ENCODE data around the gene CLDN1. TPM values are rescaled to one million over a fixed set of nuclear protein-coding genes. Genes with fewer than 3 reads are reported as not detected.
A peak's percentile ranks its signal among the peaks of the same experiment; 100 is the strongest.

The CLDN1 gene
- total and polyA plus RNA-seq, 2 of the 13 experiments (the other 11 are each of a cell fraction or from before 2014, with no cell fraction given): 42.7 to 51.6 TPM

- POLR2A ChIA-PET: no interaction called here
- CTCF ChIA-PET (ENCODE audit: low intra/inter-chr PET ratio, low total read pairs): no interaction called here
- peak; percentile 51; the same call in 2 of the 3 replicates for ATAC-seq
- peaks cover 23% of the 10 kb centered on the region for H3K9me3 ChIP-seq (ENCODE audit: low read length)
- 22% methylated on average over 1 of the region's 3 CpGs for WGBS (ENCODE audit: low lambda C conversion rate)
- H3K27me3 ChIP-seq (ENCODE audit: control insufficient read depth in 1 of 2, insufficient read depth in 2 of 2, low read length in 2 of 2): no peaks in the 10 kb centered on the region
- no TSS peak for BruUV-seq (replicated peaks)
- DNase-seq (ENCODE audit: low spot score): no peak
- H3K36me3 ChIP-seq (replicated peaks in 1 of 2; ENCODE audit: control insufficient read depth in 1 of 2, insufficient read depth in 2 of 2, low read length in 2 of 2): no peaks in the 10 kb centered on the region
- intact Hi-C loops (cut with micrococcal nuclease; ENCODE audit: unreplicated experiment): no loop called here
- H4K20me1 ChIP-seq (ENCODE audit: insufficient read depth, low read length): no peaks in the 10 kb centered on the region
- TF ChIP-seq SETDB1 (CRISPR knock-in tag; IDR thresholded peaks at IDR 0.05; ENCODE audit: borderline replicate concordance) (peak; percentile 93; the same call in 1 of the 2 replicates), ONECUT2 (CRISPR knock-in tag; IDR thresholded peaks at IDR 0.05) (no peak), ZC3H4 (CRISPR knock-in tag; IDR thresholded peaks at IDR 0.05; ENCODE audit: borderline replicate concordance) (no peak), ZMYM2 (CRISPR knock-in tag; IDR thresholded peaks at IDR 0.05) (0 out of 2 replicates have a peak, but pooled peaks have one; percentile 22), ZSCAN30 (CRISPR knock-in tag; IDR thresholded peaks at IDR 0.05) (no peak), POGZ (CRISPR knock-in tag; IDR thresholded peaks at IDR 0.05) (peak; percentile 16; the same call in 1 of the 2 replicates), HNF4A (CRISPR knock-in tag; IDR thresholded peaks at IDR 0.05) (peak; percentile 51), TEAD3 (CRISPR knock-in tag; optimal IDR thresholded peaks at IDR 0.05; ENCODE audit: borderline replicate concordance) (peak; percentile 38)
- no peak overlapping the region for H3K4me2 ChIP-seq (ENCODE audit: low read depth, low read length)
- no peak overlapping the region for H3K9ac ChIP-seq (ENCODE audit: insufficient read depth, low read depth, low read length)
- H3K79me2 ChIP-seq (ENCODE audit: insufficient read depth, low read length): no peaks in the 10 kb centered on the region
- H3K4me3 ChIP-seq (replicated peaks in 1 of 3; ENCODE audit: insufficient read depth in 1 of 3, low read depth in 2 of 3, low read length in 3 of 3): no peak overlapping the region
- no peak overlapping the region for H2AFZ ChIP-seq (ENCODE audit: low read length)
- H3K27ac ChIP-seq (ENCODE audit: extremely low read length, insufficient read depth, low read length): no peak overlapping the region
- in situ Hi-C loops (cut with HindIII; ENCODE audit: extremely low pct_ligation_motif_present, low pct_unique_long_range_greater_than_20kb): no loop called here
- peaks cover 15% of the 10 kb centered on the region for H3K4me1 ChIP-seq (ENCODE audit: insufficient read depth, low read length)
- no peak for FAIRE-seq
These were observed 30.2 kb downstream of the CLDN1 start for GRCh38 chr3:190291994-190292584.

DNA sequence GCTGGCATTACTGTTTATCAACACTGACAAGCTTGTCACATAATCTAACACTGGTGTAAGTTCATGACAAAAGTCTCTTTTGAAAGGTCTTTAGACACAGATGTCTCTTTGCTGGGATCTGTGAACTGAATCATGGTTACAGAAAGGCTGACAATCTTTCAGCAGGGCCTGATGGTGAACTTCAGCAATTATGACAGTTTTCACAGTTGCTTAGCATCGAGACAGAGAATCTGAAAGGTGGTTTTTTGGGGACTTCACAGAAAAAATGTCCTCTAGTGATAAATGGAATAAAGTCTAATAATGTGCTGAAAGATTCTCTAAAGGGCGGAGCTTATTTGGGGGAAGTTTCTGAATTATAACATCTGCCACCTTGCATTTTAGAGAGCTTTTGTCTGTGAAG, 32.3 kb downstream of the CLDN1 start:
- Histone ChIP-seq H3K4me1 (ENCODE audit: insufficient read depth, low read length) (peaks cover 15% of the 10 kb centered on the region), H3K79me2 (ENCODE audit: insufficient read depth, low read length) (no peaks in the 10 kb centered on the region), H3K27ac (ENCODE audit: extremely low read length, insufficient read depth, low read length) (no peak overlapping the region), H3K36me3 (replicated peaks in 1 of 2; ENCODE audit: control insufficient read depth in 1 of 2, insufficient read depth in 2 of 2, low read length in 2 of 2) (no peaks in the 10 kb centered on the region), H3K27me3 (ENCODE audit: control insufficient read depth in 1 of 2, insufficient read depth in 2 of 2, low read length in 2 of 2) (no peaks in the 10 kb centered on the region; a peak in 1 of 5 replicates), H2AFZ (ENCODE audit: low read length) (no peak overlapping the region), H4K20me1 (ENCODE audit: insufficient read depth, low read length) (no peaks in the 10 kb centered on the region), H3K4me3 (replicated peaks in 1 of 3; ENCODE audit: insufficient read depth in 1 of 3, low read depth in 2 of 3, low read length in 3 of 3) (no peak overlapping the region), H3K4me2 (ENCODE audit: low read depth, low read length) (no peak overlapping the region), H3K9ac (ENCODE audit: insufficient read depth, low read depth, low read length) (no peak overlapping the region), H3K9me3 (ENCODE audit: low read length) (peaks cover 32% of the 10 kb centered on the region)
- ATAC-seq (no peak), FAIRE-seq (no peak), DNase-seq (ENCODE audit: low spot score) (no peak)
- BruUV-seq (replicated peaks): no TSS peak
- 40% methylated on average over 2 of the region's 2 CpGs for WGBS (ENCODE audit: low lambda C conversion rate)
- POLR2A ChIA-PET: no interaction called here
- in situ Hi-C loops (cut with HindIII; ENCODE audit: extremely low pct_ligation_motif_present, low pct_unique_long_range_greater_than_20kb): no loop called here
- CTCF ChIA-PET (ENCODE audit: low intra/inter-chr PET ratio, low total read pairs): no interaction called here
- TF ChIP-seq SALL1 (CRISPR knock-in tag; IDR thresholded peaks at IDR 0.05) (no peak), EP300 (IDR thresholded peaks at IDR 0.05; ENCODE audit: low read depth in 2 of 2, low read length in 2 of 2) (no peak), EP300 (CRISPR knock-in tag; IDR thresholded peaks at IDR 0.05; ENCODE audit: borderline replicate concordance) (no peak), SNAPC2 (CRISPR knock-in tag; IDR thresholded peaks at IDR 0.05) (no peak), ZIK1 (CRISPR knock-in tag; IDR thresholded peaks at IDR 0.05; ENCODE audit: borderline replicate concordance, low read depth) (no peak), ZNF564 (CRISPR knock-in tag; IDR thresholded peaks at IDR 0.05) (no peak), NCOR1 (IDR thresholded peaks at IDR 0.05; ENCODE audit: borderline replicate concordance, low read length) (no peak), ZNF577 (CRISPR knock-in tag; IDR thresholded peaks at IDR 0.05; ENCODE audit: borderline replicate concordance, low read depth) (no peak), SRF (IDR thresholded peaks at IDR 0.05; ENCODE audit: low read depth, low read length) (no peak), ZNF776 (CRISPR knock-in tag; IDR thresholded peaks at IDR 0.05) (no peak)
- TF ChIP-seq, protein P1, sequence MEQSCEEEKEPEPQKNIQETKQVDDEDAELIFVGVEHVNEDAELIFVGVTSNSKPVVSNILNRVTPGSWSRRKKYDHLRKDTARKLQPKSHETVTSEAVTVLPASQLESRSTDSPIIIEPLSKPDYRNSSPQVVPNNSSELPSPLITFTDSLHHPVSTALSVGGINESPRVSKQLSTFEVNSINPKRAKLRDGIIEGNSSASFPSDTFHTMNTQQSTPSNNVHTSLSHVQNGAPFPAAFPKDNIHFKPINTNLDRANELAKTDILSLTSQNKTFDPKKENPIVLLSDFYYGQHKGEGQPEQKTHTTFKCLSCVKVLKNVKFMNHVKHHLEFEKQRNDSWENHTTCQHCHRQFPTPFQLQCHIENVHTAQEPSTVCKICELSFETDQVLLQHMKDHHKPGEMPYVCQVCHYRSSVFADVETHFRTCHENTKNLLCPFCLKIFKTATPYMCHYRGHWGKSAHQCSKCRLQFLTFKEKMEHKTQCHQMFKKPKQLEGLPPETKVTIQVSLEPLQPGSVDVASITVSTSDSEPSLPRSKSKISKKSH (CRISPR knock-in tag; IDR thresholded peaks at IDR 0.05; ENCODE audit: borderline replicate concordance): no peak
- intact Hi-C loops (cut with micrococcal nuclease; ENCODE audit: unreplicated experiment): loop anchor here (10.0 kb wide), 1 partner anchor 325 kb away; no protein-coding TSS in a partner anchor
